ENCODE measurements around the gene CCNDBP1. TPM values are rescaled to one million over a fixed set of nuclear protein-coding genes. Genes with fewer than 3 reads are reported as not detected.

Gene CCNDBP1
- polyA plus RNA-seq, 4 donors = 51.5 to 59.5 (median 53.9) TPM

GRCh38 chr15:43241100-43241499 is 55.9 kb downstream of the CCNDBP1 start:
- no peak for DNase-seq (ENCODE audit: low read depth in 4 of 4, low spot score in 2 of 4)

GRCh38 chr15:43242616-43243015 is 57.4 kb downstream of the CCNDBP1 start:
- no peak for DNase-seq (ENCODE audit: low read depth in 4 of 4, low spot score in 2 of 4)

- no peak for DNase-seq (ENCODE audit: low read depth in 4 of 4, low spot score in 2 of 4)
Observed at GRCh38 chr15:43243020-43243645, 57.9 kb downstream of the CCNDBP1 start.

- DNase-seq (ENCODE audit: low read depth in 4 of 4, low spot score in 2 of 4) = no peak
Observed at GRCh38 chr15:43244092-43244491, 58.9 kb downstream of the CCNDBP1 start.

GRCh38 chr15:43246261-43246774 is 61.1 kb downstream of the CCNDBP1 start:
- DNase-seq (ENCODE audit: low read depth in 4 of 4, low spot score in 2 of 4) = no peak

Other genes starting within 250 kb of the CCNDBP1 start
- 10 to 100 TPM; 18.4 to 28.8 (median 24.0) TPM for gene UBR1, start 79.4 kb upstream of the CCNDBP1 start, polyA plus RNA-seq (ENCODE audit: insufficient read length in 4 of 4)
- gene TMEM62, start 51.8 kb upstream of the CCNDBP1 start, polyA plus RNA-seq (ENCODE audit: insufficient read length in 4 of 4) = 10 to 100 TPM; 15.8 to 17.7 (median 16.3) TPM
- gene EPB42, start 35.6 kb downstream of the CCNDBP1 start, polyA plus RNA-seq (ENCODE audit: insufficient read length in 4 of 4) = 1 to 10 TPM in 3 of 4 donors, under 1 TPM in 1; 0.95 to 5.1 (median 1.2) TPM
- gene TGM5, start 81.5 kb downstream of the CCNDBP1 start, polyA plus RNA-seq (ENCODE audit: insufficient read length in 4 of 4) = not detected
- under 1 TPM in 2 of 4 donors, not detected in 2; 0.07 to 0.11 TPM for gene TGM7, start 116.9 kb downstream of the CCNDBP1 start, polyA plus RNA-seq (ENCODE audit: insufficient read length in 4 of 4)
- 10 to 100 TPM; 11.2 to 14.8 (median 13.2) TPM for gene LCMT2, start 145.2 kb downstream of the CCNDBP1 start, polyA plus RNA-seq (ENCODE audit: insufficient read length in 4 of 4)
- 10 to 100 TPM; 19.7 to 35.5 (median 28.9) TPM for gene ZSCAN29, start 185.6 kb downstream of the CCNDBP1 start, polyA plus RNA-seq (ENCODE audit: insufficient read length in 4 of 4)
- gene TUBGCP4, start 185.7 kb downstream of the CCNDBP1 start, polyA plus RNA-seq (ENCODE audit: insufficient read length in 4 of 4) = 10 to 100 TPM; 20.4 to 32.0 (median 24.3) TPM